ENCODE results near the gene SEMA5A.

- no peak for TF ChIP-seq GATA2 (IDR thresholded peaks at IDR 0.05; ENCODE audit: low read depth, low read length)
- TF ChIP-seq GATA3 (IDR thresholded peaks at IDR 0.05; ENCODE audit: low read depth, low read length) = no peak
Observed at GRCh38 chr5:9231842-9232241, 314.0 kb downstream of the SEMA5A start.

Measured in SH-SY5Y (cell line).